NCI-H1105 treated with DMSO at 0.1 percent for 48 hours (cell line): ENCODE data around the gene ILDR1.
"Not testable (repeated sequence)": the region's sequence is repeated elsewhere in the genome, so short reads cannot be mapped to it uniquely, and the experiment has no call there.

Source experiments
- DNase-seq: peaks from one replicate; lab custom pipeline; 2025; lab: John Stamatoyannopoulos, UW

Gene ILDR1

GRCh38 chr3:121943431-121943830 lies 78.6 kb downstream of the ILDR1 start:
- DNase-seq: peak; percentile 17

- peak; percentile 13 for DNase-seq
Measured at GRCh38 chr3:121942116-121942786, 79.8 kb downstream of the ILDR1 start.

- DNase-seq: no peak
Measured at GRCh38 chr3:121941592-121941991, 80.5 kb downstream of the ILDR1 start.

GRCh38 chr3:121938141-121938855 lies 83.7 kb downstream of the ILDR1 start:
- DNase-seq: not testable (repeated sequence)
